GM12872 (cell line): ENCODE measurements around the gene PDE1C.

ENCODE experiments used
- TF ChIP-seq, protein P1 (sequence below): IDR thresholded peaks from 3 replicates; pipeline ENCODE4 v1.5.1; 2011; ENCODE audit warnings: low read depth, mild to moderate bottlenecking, low read length, moderate library complexity; ENCODE audit not compliant: insufficient read depth

Gene PDE1C

GRCh38 chr7:32020551-32021159 lies 49.6 kb downstream of the PDE1C start:
- TF ChIP-seq, protein P1, sequence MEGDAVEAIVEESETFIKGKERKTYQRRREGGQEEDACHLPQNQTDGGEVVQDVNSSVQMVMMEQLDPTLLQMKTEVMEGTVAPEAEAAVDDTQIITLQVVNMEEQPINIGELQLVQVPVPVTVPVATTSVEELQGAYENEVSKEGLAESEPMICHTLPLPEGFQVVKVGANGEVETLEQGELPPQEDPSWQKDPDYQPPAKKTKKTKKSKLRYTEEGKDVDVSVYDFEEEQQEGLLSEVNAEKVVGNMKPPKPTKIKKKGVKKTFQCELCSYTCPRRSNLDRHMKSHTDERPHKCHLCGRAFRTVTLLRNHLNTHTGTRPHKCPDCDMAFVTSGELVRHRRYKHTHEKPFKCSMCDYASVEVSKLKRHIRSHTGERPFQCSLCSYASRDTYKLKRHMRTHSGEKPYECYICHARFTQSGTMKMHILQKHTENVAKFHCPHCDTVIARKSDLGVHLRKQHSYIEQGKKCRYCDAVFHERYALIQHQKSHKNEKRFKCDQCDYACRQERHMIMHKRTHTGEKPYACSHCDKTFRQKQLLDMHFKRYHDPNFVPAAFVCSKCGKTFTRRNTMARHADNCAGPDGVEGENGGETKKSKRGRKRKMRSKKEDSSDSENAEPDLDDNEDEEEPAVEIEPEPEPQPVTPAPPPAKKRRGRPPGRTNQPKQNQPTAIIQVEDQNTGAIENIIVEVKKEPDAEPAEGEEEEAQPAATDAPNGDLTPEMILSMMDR, result no peak

DNA sequence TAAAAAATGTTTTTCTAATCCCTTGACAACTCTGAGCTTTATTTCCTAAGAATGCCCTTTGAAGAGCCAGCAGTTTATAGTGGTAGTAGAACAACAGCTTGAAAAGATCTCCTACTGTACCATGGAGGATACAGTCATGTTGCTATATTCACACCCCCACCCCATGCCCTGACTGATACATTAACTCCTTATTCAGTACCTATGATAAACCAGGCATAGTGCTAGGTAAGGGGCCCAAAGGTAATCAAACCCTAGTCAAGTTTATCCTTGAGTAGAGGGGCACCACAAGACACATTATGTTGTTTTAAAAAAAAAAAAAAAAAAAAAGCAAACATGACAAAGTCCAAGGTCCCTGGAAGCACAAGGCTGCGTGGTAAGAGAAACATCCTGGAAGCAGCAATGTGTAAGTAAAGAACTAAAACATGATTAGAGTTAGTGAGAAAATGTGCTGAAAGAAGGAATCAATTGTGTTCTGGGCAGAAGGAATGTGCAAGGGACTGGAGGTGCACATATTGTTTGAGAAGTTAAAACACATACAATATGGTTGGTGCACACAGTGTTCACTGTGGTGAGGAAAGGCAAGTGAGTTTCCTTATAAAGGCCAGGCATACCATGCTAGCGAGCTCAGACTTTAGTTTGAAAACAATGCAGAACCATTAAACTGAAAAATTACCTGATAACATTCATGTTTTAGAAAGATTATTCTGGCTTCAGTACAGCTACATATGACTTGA lies 51.2 kb downstream of the PDE1C start:
- TF ChIP-seq, protein P1, result no peak

GRCh38 chr7:32015133-32015532 lies 55.1 kb downstream of the PDE1C start:
- TF ChIP-seq, protein P1, result no peak

DNA sequence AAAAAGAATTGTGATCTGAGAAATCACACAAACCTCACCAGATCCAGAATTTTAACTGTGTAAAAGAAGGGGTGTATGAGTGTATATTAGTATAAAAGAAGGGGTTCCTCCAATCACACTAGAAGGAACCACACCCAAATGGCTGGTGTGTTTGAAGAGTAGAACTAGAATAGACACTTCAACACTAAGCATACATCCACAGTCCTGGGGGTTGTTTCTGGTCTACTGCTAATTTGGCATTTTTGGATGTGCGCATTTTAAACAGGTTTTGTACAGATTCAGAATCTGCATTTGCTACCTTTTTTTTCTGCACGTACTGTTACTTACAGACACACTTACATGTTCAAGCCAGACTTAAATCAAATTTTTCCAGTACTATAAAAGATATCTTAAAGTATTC lies 64.6 kb downstream of the PDE1C start:
- TF ChIP-seq, protein P1, result no peak

DNA sequence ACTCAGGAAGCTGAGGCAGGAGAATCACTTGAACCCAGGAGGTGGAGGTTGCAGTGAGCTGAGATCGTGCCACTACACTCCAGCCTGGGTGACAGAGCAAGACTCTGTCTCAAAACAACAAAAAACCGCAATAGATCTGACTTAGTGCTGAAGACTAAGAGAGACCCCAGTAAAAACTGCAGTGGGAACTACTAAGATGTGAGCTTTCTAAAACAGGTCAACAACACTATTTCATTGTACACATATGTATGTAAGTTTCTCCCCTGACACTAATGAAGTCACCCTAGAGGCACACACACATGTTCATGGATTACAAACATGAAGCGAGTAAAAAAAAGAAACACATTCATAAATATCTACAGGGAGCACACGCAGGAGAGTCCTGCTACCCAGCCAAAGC lies 68.3 kb downstream of the PDE1C start:
- TF ChIP-seq, protein P1, result no peak

DNA sequence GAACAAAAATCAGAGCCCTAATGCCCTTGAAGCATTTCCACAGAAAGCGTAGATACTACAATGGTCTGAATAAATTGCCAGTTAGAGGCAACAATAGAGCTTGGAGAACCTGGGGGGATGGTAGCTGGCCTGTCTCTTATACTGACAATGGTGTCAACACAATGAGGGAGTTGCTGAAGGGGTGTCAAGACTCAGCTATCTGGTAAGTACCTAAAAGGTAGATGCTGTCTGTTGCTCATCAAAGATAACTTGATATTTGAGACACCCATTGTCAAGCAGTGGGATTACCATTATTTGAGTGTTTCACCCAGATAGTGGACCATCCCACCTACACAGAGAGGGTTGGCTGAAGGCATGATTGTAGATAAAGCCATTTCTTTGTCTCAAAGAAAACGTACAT lies 72.8 kb downstream of the PDE1C start:
- TF ChIP-seq, protein P1, result no peak

- TF ChIP-seq, protein P1, result no peak
Observed at GRCh38 chr7:31995134-31995533, 75.1 kb downstream of the PDE1C start.
